Aortic smooth muscle cell (primary cell): ENCODE data around the gene DGLUCY. TPM values are rescaled to one million over a fixed set of nuclear protein-coding genes. Genes with fewer than 3 reads are reported as not detected.

Source experiments
- total RNA-seq: library from RNA; depleted of rRNA; stranded (reverse); fragments of >200 nt; gene quantifications from 2 replicates; pipeline ENCODE4 v1.2.3, GENCODE V29; 2014

DGLUCY gene
- total RNA-seq: 62.2 and 67.8 TPM in 2 replicates

GRCh38 chr14:91113829-91114078 is at the start of gene DGLUCY:
Gene DGLUCY (plus strand): TSS chr14:91114073. CDS start chr14:91160295, 46,222 bp downstream.

GRCh38 chr14:91244501-91244901 is 130.6 kb downstream of the DGLUCY start, which contains the start of gene GPR68:
Gene GPR68 (minus strand): TSS chr14:91244704. CDS start chr14:91235050, 9,654 bp downstream.

Other genes with a start within 250 kb of the DGLUCY start
- gene RPS6KA5, start 53.4 kb upstream of the DGLUCY start, total RNA-seq: 1.6 and 2.3 TPM in 2 replicates
- 0.75 and 1.1 TPM in 2 replicates for gene GPR68, start 130.6 kb downstream of the DGLUCY start, total RNA-seq